Common myeloid progenitor, CD34-positive (primary cell): ENCODE data around the gene ST6GALNAC3.

Experiments used
- CTCF ChIA-PET: fragments of 350-600 bp; sonication (Branson Sonifier 250); formaldehyde crosslinking; loops from one replicate; lab custom pipeline; 2021; ENCODE audit warnings: antibody characterized with exemption; lab: Charles Lee
- POLR2A ChIA-PET: fragments of 350-600 bp; sonication (Branson Sonifier 250); formaldehyde crosslinking; loops from one replicate; lab custom pipeline; 2021; ENCODE audit warnings: antibody characterized with exemption; lab: Charles Lee
- DNase-seq, 3 donors: peaks; one replicate each; pipeline versions ENCODE4 v3.0.0 to v3.0.0-alpha.2; 2013
- H3K27ac ChIP-seq, 2 experiments: 1 replicate in 1 of 2; 2 replicates in 1 of 2; pipeline ENCODE4 v1.7.0; 2013; ENCODE audit warnings: inconsistent platforms in 2 of 2, low read length in 2 of 2, mild to moderate bottlenecking in 2 of 2, low read depth in 1 of 2, moderate library complexity in 1 of 2; ENCODE audit not compliant: severe bottlenecking in 2 of 2, insufficient read depth in 1 of 2, poor library complexity in 1 of 2
- H3K27me3 ChIP-seq, 5 experiments: replicated peaks in 2 of 5; 1 replicate in 3 of 5; 2 replicates in 2 of 5; pipeline versions ENCODE4 v1.6.1 to v1.7.0; 2013; ENCODE audit warnings: low read length in 4 of 5, mild to moderate bottlenecking in 2 of 5, moderate library complexity in 2 of 5, inconsistent platforms in 1 of 5; ENCODE audit not compliant: insufficient read depth in 5 of 5, control insufficient read depth in 4 of 5
- H3K36me3 ChIP-seq, 4 experiments: 1 replicate in 2 of 4; 2 replicates in 2 of 4; pipeline versions ENCODE4 v1.6.1 to v1.7.0; 2013; ENCODE audit warnings: low read length in 3 of 4, control low read depth in 1 of 4, mild to moderate bottlenecking in 1 of 4; ENCODE audit not compliant: control insufficient read depth in 4 of 4, insufficient read depth in 4 of 4
- H3K4me1 ChIP-seq, 4 experiments: 1 replicate in 3 of 4; 2 replicates in 1 of 4; pipeline versions ENCODE4 v1.6.1 to v1.7.1; 2013; ENCODE audit warnings: low read length in 3 of 4, mild to moderate bottlenecking in 3 of 4, control low read depth in 1 of 4, inconsistent platforms in 1 of 4, moderate library complexity in 1 of 4; ENCODE audit not compliant: control insufficient read depth in 4 of 4, insufficient read depth in 4 of 4; ENCODE audit errors: control extremely low read depth in 1 of 4
- H3K4me3 ChIP-seq, 7 experiments: 1 replicate in 4 of 7; 2 replicates in 3 of 7; pipeline versions ENCODE4 v1.5.1 to v1.7.0; 2013; ENCODE audit warnings: mild to moderate bottlenecking in 7 of 7, low read length in 6 of 7, moderate library complexity in 6 of 7, inconsistent platforms in 2 of 7, low read depth in 2 of 7, control low read depth in 1 of 7; ENCODE audit not compliant: insufficient read depth in 4 of 7, control insufficient read depth in 1 of 7; ENCODE audit errors: extremely low read depth in 1 of 7
- H3K9me3 ChIP-seq, 5 experiments: 1 replicate in 4 of 5; 2 replicates in 1 of 5; pipeline versions ENCODE4 v1.6.1 to v1.7.1; 2013; ENCODE audit warnings: low read length in 4 of 5, mild to moderate bottlenecking in 2 of 5, inconsistent platforms in 1 of 5, low read depth in 1 of 5, moderate library complexity in 1 of 5; ENCODE audit not compliant: control insufficient read depth in 4 of 5, insufficient read depth in 2 of 5; ENCODE audit errors: control extremely low read depth in 1 of 5
- WGBS: methylation state at CpG from one replicate; pipeline ENCODE4 v1.1.5; 2013; ENCODE audit not compliant: insufficient coverage; 5-methylcytosine and 5-hydroxymethylcytosine counted together

Gene ST6GALNAC3

DNA sequence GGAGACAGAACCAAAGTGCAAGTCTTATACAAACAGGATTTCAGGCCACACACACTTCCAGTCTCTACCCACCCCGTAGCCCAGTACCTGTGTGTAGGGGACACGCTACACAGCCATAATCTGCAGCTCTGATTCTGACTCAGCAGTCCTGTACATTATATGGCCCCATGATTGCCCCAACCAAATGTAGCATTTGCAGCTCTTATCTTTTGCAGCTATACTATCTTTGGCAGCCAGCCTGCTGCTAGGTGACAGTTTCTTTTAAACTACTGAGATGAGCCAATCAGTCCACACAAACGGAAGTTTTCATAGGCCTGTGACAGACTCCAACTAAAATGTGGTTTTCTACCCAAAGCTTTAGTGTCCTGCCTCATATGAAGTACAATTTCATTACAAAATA is 533.2 kb downstream of the ST6GALNAC3 start:
- Histone ChIP-seq H3K4me3 (no peak overlapping the region), H3K9me3 (no peaks in the 10 kb centered on the region), H3K27ac (no peak overlapping the region), H3K27me3 (no peaks in the 10 kb centered on the region), H3K4me1 (no peaks in the 10 kb centered on the region), H3K36me3 (no peaks in the 10 kb centered on the region)
- ChIA-PET CTCF (no interaction called here), POLR2A (no interaction called here)
- WGBS = 93% methylated on average over 3 of the region's 3 CpGs
- peak; percentile 5 to 70 (median 44) for DNase-seq

DNA sequence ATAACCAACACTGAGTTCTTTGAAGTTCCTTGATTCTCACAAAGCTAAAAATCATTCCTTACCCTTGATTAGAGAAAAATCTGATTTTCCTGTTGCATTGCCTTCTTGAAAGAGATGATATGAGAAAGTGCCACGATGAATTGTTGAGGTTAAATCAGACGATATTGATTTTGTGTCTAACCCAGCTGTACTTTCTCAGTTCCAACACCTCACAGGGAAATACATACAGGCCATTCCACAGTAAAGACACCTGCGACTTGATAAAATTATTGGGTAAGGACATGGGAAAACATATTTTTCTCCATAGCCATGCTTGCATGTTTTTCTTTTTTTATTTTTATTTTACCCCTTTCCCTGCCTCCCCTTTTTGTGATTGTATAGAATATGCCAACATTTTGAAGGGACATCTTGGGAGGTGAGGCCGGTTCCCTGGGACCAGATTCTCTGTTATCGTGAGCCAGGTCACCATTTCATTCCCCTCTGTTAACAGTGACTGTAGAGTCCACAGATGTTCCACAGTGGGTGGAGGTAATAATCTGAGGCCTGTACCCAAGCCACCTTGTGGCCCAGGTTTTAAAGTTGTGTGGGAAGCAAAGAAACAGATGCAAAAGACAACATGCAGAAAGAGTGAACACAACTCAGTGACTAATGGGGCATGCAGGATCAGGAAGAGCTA is 537.4 kb downstream of the ST6GALNAC3 start:
- peaks cover 0 to 5% (median 1%) of the 10 kb centered on the region in 4 experiments for H3K4me1 ChIP-seq
- no peak overlapping the region for H3K27ac ChIP-seq
- no CpG with 5 or more reads among the region's 5 CpGs for WGBS
- H3K36me3 ChIP-seq = no peaks in the 10 kb centered on the region
- ChIA-PET POLR2A (no interaction called here), CTCF (no interaction called here)
- no peak overlapping the region for H3K4me3 ChIP-seq
- H3K27me3 ChIP-seq = no peaks in the 10 kb centered on the region
- peaks cover 0 to 1% (median 0%) of the 10 kb centered on the region in 5 experiments for H3K9me3 ChIP-seq
- no peak for DNase-seq

- H3K9me3 ChIP-seq = peaks cover 0 to 1% (median 0%) of the 10 kb centered on the region in 5 experiments
- H3K27ac ChIP-seq = no peak overlapping the region
- no peak overlapping the region for H3K4me3 ChIP-seq
- WGBS = 100% methylated on average over 1 of the region's 2 CpGs
- H3K4me1 ChIP-seq = peaks cover 0 to 5% (median 1%) of the 10 kb centered on the region in 4 experiments
- DNase-seq = no peak
- ChIA-PET CTCF (no interaction called here), POLR2A (no interaction called here)
- H3K36me3 ChIP-seq = no peaks in the 10 kb centered on the region
- H3K27me3 ChIP-seq = no peaks in the 10 kb centered on the region
Measured at GRCh38 chr1:76613886-76614285, 539.3 kb downstream of the ST6GALNAC3 start.

DNA sequence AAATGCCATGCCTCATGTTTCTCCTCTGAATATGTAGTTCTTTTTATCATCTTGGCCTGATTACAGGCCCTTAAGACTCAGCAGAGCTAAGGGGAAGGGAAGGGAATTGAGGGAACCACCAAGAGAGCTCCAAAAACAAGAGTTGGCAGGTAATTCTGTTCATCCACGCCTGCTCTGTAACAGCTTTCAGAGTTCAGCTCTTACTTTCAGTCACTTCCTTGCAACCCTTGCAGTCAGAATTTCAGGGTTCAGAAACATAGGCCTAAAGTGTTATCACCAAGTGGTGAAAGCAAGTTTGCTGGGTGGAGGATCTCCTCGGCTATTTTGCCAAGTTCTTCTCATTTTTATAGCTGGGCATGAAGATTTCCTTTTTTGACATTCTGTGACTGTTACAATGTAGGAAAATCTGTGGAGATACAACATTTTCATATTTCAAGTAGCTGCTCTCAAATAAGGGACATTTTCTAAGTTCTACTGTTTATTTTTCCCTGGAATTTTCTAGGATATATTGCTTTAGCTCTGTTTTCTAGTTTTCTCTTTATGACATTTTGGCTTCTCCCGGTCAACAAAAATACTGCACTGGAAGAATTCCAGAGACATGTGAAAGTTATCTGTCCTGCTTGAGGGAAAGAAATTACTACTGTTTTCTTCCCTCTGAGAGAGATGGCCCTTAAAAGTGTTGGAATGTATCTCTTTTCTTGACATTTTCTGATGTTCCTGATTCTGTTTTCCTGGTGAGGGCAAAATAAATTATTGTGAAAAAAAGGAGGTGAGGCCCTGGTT is 540.9 kb downstream of the ST6GALNAC3 start:
- Histone ChIP-seq H3K27ac (no peak overlapping the region), H3K9me3 (peaks cover 0 to 1% (median 0%) of the 10 kb centered on the region in 5 experiments), H3K27me3 (no peaks in the 10 kb centered on the region), H3K4me3 (no peak overlapping the region), H3K36me3 (no peaks in the 10 kb centered on the region), H3K4me1 (peaks cover 0 to 5% (median 1%) of the 10 kb centered on the region in 4 experiments)
- WGBS = 92% methylated on average over 2 of the region's 3 CpGs
- ChIA-PET POLR2A (no interaction called here), CTCF (no interaction called here)
- DNase-seq = no peak

DNA sequence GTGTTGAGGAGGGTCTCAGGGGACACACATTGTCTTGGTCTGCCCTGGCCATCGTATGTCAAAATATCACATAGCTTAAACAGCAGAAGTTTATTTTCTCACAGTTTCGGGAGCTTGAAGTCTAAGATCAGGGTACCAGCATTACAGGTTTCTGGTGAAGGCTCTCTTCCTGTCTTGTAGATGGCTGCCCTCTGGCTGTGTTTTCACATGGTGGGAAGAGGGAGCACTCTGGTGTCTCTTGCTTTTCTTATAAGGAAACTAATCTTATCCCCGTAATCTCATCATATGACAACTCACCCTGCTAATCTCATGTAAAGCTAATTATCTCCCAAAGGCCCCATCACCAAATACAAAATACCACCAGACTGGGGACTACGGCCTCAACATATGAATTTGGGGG is 545.8 kb downstream of the ST6GALNAC3 start:
- Histone ChIP-seq H3K27ac (no peak overlapping the region), H3K36me3 (no peaks in the 10 kb centered on the region), H3K27me3 (no peaks in the 10 kb centered on the region), H3K4me3 (no peak overlapping the region), H3K9me3 (no peaks in the 10 kb centered on the region), H3K4me1 (no peaks in the 10 kb centered on the region)
- DNase-seq = no peak
- CTCF ChIA-PET = no interaction called here
- POLR2A ChIA-PET = no interaction called here
- WGBS = 100% methylated on average over 3 of the region's 4 CpGs

DNA sequence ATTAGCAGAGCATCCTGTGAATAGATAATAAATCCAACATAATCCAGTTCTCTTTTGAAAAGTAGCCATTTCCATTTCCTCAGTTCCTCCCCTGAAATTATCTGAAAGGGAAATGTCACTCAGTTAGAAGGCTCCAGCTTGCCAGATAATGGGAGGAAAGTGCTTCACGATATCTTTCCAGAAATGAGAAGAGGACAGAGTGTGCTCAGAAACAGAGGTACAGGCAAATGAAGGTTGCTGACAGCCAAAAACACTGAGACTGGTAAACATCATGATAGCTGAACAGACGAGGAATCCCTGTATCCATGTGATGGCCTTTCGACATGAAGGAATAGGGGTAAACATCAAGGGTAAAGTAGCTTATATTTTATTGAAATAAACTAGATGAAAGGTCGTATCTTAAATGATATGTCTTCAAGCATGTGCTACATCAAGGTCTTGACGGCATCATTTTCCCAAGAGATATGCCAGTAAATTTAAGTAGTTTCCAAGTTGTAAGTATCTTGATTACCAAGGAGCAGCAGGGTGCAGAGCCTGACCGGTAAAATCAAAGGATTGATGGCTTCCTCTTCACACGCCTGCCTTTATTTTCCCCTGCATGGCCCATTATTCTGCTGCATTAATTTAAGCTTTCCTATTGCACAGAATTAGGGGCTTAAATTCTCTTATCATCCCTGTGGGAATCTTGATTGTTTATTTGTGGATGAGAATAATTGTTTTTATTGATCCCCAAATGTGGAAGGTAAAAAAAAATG is 548.4 kb downstream of the ST6GALNAC3 start:
- WGBS = 92% methylated on average over 6 of the region's 7 CpGs
- CTCF ChIA-PET = interaction anchor here (1.2 kb wide), 1 partner anchor 11 kb away, joined by 3 read pairs; no protein-coding TSS in a partner anchor

More for the DNA sequence above, 548.4 kb downstream of the ST6GALNAC3 start:
- Histone ChIP-seq H3K27me3 (no peaks in the 10 kb centered on the region), H3K4me1 (no peaks in the 10 kb centered on the region), H3K4me3 (no peak overlapping the region), H3K9me3 (no peaks in the 10 kb centered on the region), H3K36me3 (no peaks in the 10 kb centered on the region), H3K27ac (no peak overlapping the region)
- DNase-seq = no peak
- POLR2A ChIA-PET = no interaction called here
